Ascending aorta (tissue), 2 donors: Measurements from ENCODE around the gene FGFRL1. TPM values are rescaled to one million over a fixed set of nuclear protein-coding genes. Genes with fewer than 3 reads are reported as not detected.
"Not testable (repeated sequence)": the region's sequence is repeated elsewhere in the genome, so short reads cannot be mapped to it uniquely, and the experiment has no call there.

Experiments
- DNase-seq, 2 donors: peaks; one replicate each; pipeline ENCODE4 v3.0.0-alpha.2; 2019; ENCODE audit warnings: low spot score in 2 of 2
- H3K27ac ChIP-seq, 2 donors: fragments of 200-600 bp; sonication (generic); one replicate each; pipeline ENCODE4 v1.5.1; 2016 to 2017; ENCODE audit warnings: mild to moderate bottlenecking in 1 of 2
- H3K27me3 ChIP-seq: fragments of 200-600 bp; sonication (generic); one replicate; pipeline ENCODE4 v1.5.1; 2017
- H3K36me3 ChIP-seq, 2 donors: fragments of 200-600 bp; sonication (generic); one replicate each; pipeline ENCODE4 v1.5.1; 2016
- H3K4me1 ChIP-seq, 2 donors: fragments of 200-600 bp; sonication (generic); one replicate each; pipeline ENCODE4 v1.5.1; 2016 to 2017; ENCODE audit warnings: mild to moderate bottlenecking in 1 of 2
- H3K4me3 ChIP-seq, 2 donors: fragments of 200-600 bp; sonication (generic); one replicate each; pipeline ENCODE4 v1.5.1; 2016 to 2017; ENCODE audit warnings: mild to moderate bottlenecking in 1 of 2
- H3K9me3 ChIP-seq, 2 donors: fragments of 200-600 bp; sonication (generic); one replicate each; pipeline ENCODE4 v1.5.1; 2016
- intact Hi-C: fragments of 100-400 bp; cut with DNase I; formaldehyde crosslinking; loops from one replicate; pipeline ENCODE4 v1.15.1; 2023
- total RNA-seq: library from RNA; depleted of rRNA; stranded (reverse); fragments of >200 nt; gene quantifications from one replicate; pipeline ENCODE4 v1.1.0, GENCODE V29; 2016
- TF ChIP-seq, protein P1 (sequence below), 3 experiments: fragments of 200-600 bp in 2 of 3; fragments of 450-650 bp in 1 of 3; sonication (generic) in 2 of 3; IDR thresholded peaks; one replicate each; pipeline ENCODE4 v1.5.1; 2016 to 2019; ENCODE audit warnings: antibody characterized with exemption in 3 of 3, mild to moderate bottlenecking in 1 of 3, moderate library complexity in 1 of 3

The FGFRL1 gene
- total RNA-seq, 1 donor from 2014 or later: 79.1 TPM

DNA sequence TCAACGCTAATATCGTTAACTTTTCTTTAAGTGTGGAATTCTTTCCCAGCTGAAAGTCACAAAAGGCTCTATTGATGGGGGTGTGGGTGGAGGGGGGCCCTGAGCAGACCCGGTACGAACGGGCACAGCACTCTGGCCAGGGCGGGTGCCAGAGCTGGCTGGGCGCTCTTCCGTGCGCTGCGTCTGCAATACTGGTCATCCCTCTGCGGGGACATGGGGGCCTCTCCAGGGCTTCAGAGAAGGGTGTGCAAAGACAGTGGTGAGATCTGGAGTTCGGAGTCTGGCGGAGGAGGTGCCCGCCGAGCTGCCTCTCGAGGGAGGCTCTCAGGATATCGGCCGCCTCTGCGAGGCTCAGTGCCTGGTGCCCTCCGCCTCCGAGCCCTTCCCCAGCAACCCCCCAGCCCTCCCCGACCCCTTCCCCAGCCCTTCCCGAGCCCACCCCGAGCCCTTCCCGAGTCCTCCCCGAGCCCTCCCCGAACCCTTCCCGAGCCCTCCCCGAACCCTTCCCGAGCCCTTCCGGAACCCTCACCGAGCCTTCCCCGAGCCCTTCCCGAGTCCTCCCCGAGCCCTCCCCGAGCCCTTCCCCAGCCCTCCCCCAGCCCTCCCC, 34.3 kb downstream of the FGFRL1 start:
- no peaks in the 10 kb centered on the region for H3K36me3 ChIP-seq
- intact Hi-C loops: loop anchor here (2.0 to 10.0 kb wide), 2 partner anchors 263 to 299 kb away; partner anchors contain the start of gene UVSSA
- H3K9me3 ChIP-seq: no peaks in the 10 kb centered on the region
- H3K27me3 ChIP-seq: no peaks in the 10 kb centered on the region
- DNase-seq: peak in 1 of 2 donors; percentile 61
- TF ChIP-seq, protein P1, sequence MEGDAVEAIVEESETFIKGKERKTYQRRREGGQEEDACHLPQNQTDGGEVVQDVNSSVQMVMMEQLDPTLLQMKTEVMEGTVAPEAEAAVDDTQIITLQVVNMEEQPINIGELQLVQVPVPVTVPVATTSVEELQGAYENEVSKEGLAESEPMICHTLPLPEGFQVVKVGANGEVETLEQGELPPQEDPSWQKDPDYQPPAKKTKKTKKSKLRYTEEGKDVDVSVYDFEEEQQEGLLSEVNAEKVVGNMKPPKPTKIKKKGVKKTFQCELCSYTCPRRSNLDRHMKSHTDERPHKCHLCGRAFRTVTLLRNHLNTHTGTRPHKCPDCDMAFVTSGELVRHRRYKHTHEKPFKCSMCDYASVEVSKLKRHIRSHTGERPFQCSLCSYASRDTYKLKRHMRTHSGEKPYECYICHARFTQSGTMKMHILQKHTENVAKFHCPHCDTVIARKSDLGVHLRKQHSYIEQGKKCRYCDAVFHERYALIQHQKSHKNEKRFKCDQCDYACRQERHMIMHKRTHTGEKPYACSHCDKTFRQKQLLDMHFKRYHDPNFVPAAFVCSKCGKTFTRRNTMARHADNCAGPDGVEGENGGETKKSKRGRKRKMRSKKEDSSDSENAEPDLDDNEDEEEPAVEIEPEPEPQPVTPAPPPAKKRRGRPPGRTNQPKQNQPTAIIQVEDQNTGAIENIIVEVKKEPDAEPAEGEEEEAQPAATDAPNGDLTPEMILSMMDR (IDR thresholded peaks at IDR 0.05): no peak
- peak overlapping the region in 1 of 2 donors; percentile 95 for H3K27ac ChIP-seq
- H3K4me1 ChIP-seq: peaks cover 29 to 58% of the 10 kb centered on the region in 2 donors
- no peak overlapping the region for H3K4me3 ChIP-seq

DNA sequence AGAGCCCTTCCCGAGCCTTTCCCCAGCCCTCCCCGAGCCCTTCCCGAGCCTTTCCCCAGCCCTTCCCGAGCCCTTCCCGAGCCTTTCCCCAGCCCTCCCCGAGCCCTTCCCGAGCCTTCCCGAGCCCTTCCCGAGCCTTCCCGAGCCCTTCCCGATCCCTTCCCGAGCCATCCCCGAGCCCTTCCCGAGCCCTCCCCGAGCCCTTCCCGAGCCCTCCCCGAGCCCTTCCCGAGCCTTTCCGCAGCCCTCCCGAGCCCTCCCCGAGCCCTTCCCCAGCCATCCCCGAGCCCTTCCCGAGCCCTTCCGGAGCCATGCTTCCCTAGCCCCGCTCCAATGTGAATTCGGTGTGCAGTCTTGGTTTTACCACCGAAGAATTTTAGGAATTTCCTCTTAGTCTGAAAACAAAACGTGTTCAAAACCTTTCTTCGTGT, 35.2 kb downstream of the FGFRL1 start:
- H3K36me3 ChIP-seq, H3K9me3 ChIP-seq, H3K27me3 ChIP-seq: not testable (repeated sequence)
- peaks cover 21 to 49% of the 10 kb centered on the region in 2 donors for H3K4me1 ChIP-seq
- peak in 1 of 2 donors; percentile 72 for DNase-seq
- peak overlapping the region in 1 of 2 donors; percentile 44 for H3K4me3 ChIP-seq
- intact Hi-C loops: loop anchor here (10.0 kb wide), 1 partner anchor 298 kb away; the partner anchor contains the start of gene UVSSA
- H3K27ac ChIP-seq: peak overlapping the region; percentile 38 to 39

GRCh38 chr4:1047106-1047975, 35.9 kb downstream of the FGFRL1 start:
- Histone ChIP-seq H3K27ac (peak overlapping the region; percentile 38 to 52), H3K4me1 (peaks cover 18 to 42% of the 10 kb centered on the region in 2 donors), H3K9me3 (no peaks in the 10 kb centered on the region), H3K36me3 (no peaks in the 10 kb centered on the region), H3K27me3 (peaks cover 4% of the 10 kb centered on the region), H3K4me3 (peak overlapping the region; percentile 3 to 44)
- DNase-seq: peak in 1 of 2 donors; percentile 64
- intact Hi-C loops: loop anchor here (10.0 kb wide), 1 partner anchor 297 kb away; the partner anchor contains the start of gene UVSSA
- TF ChIP-seq, protein P1 (IDR thresholded peaks at IDR 0.05): no peak

GRCh38 chr4:1047976-1048772, 36.7 kb downstream of the FGFRL1 start:
- H3K4me1 ChIP-seq: peaks cover 20 to 42% of the 10 kb centered on the region in 2 donors
- peak overlapping the region in 1 of 2 donors; percentile 44 for H3K4me3 ChIP-seq
- no peaks in the 10 kb centered on the region for H3K9me3 ChIP-seq
- TF ChIP-seq, protein P1 (IDR thresholded peaks at IDR 0.05): no peak
- intact Hi-C loops: loop anchor here (10.0 kb wide), 1 partner anchor 297 kb away; the partner anchor contains the start of gene UVSSA
- no peaks in the 10 kb centered on the region for H3K36me3 ChIP-seq
- peaks cover 8% of the 10 kb centered on the region for H3K27me3 ChIP-seq
- peak in 1 of 2 donors; percentile 60 for DNase-seq
- H3K27ac ChIP-seq: peak overlapping the region; percentile 38 to 52

GRCh38 chr4:1048773-1049590, 37.6 kb downstream of the FGFRL1 start:
- no peak for DNase-seq
- peaks cover 16 to 41% of the 10 kb centered on the region in 2 donors for H3K4me1 ChIP-seq
- intact Hi-C loops: loop anchor here (10.0 kb wide), 1 partner anchor 296 kb away; the partner anchor contains the start of gene UVSSA
- H3K27me3 ChIP-seq: peaks cover 8% of the 10 kb centered on the region
- H3K27ac ChIP-seq: no peak overlapping the region
- H3K9me3 ChIP-seq: no peaks in the 10 kb centered on the region
- no peak overlapping the region for H3K4me3 ChIP-seq
- H3K36me3 ChIP-seq: no peaks in the 10 kb centered on the region
- TF ChIP-seq, protein P1 (IDR thresholded peaks at IDR 0.05): no peak
